HG02938 (cell line): ENCODE results near the gene EXTL1.

Experiments used
- ATAC-seq: cut with Tn5 transposase; IDR thresholded peaks from one replicate; pipeline ENCODE4 v1.9.1; 2021; ENCODE audit warnings: mild to moderate bottlenecking, moderate library complexity; ENCODE audit not compliant: unreplicated experiment

The EXTL1 gene

DNA sequence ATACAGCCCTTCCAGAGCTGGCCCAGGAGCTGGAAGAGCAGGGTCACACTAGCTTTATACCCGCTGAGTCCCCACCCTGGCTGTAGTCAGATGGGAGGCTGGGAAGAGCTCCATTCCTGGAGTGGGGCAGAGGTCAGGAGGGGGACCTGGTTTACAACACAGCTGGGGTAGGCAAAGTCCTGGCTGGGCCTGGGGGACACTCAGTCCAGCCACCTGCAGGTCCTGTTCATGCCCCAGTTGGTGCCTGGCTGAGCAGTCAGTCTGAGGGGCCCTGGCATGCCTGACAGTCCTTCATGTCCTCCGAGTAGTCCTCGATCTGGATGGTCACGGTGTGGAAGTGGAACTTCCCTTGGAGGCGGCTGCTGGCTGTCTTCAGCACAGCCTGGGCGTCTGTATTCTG lies 17.3 kb downstream of the EXTL1 start:
- ATAC-seq = no peak

DNA sequence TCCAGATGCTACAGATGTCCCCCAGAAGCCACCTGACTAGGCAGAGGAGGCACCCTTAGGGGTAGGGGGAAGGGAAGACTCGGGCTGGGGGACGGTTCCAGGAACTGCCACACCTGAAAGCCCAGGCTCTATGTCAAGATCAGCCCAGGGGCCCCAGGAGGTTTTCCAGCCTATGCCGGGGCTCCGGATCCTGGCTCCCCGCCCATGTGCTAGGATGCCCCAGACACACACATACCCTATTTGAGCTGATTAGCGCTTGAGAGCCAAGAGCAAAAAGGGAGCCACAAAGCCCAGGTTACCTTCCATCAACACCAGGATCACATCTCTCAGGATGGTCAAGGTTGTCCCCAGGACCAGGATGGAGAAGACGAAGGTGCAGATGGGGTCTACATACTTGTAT lies 19.8 kb downstream of the EXTL1 start:
- ATAC-seq = no peak

DNA sequence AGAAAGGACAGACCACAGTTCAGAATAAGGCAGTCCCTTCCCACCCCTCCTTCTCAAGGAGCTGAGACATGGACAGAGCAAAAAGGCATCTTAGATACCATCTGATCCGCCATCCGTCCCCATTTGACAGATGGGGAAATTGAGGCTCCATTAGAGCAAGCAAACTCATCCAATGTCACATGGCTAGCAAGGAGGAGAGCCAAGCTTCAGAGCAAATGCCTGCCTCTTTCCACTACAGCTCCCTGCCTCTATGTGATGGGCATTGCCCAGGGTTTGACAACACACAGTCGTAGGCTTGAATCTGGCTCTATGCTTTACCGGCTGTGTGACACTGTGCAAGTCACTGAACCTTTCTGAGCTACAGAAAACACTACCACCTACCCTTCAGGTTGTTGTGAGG lies 20.4 kb downstream of the EXTL1 start:
- ATAC-seq = no peak

DNA sequence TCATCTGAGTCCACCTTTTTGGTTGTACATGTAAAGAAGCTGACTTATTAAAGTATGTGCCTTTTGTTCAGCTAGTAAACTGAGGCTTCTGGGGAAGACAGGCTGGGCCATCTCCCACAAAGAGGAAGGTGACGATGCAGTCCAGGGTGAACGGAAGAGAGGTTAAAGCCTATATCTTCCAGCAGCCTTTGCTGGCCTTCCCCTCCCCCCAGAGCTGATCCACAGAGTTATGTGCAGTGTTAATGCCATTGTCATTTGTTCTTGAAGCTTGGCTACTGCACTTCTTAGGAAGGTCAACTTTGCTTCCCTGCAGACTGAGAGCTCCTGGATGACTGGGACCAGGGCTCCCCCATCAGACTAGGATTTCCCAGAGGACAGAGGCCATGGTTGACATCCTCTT lies 22.2 kb downstream of the EXTL1 start:
- no peak for ATAC-seq

GRCh38 chr1:26044414-26044813 lies 22.8 kb downstream of the EXTL1 start:
- no peak for ATAC-seq

- ATAC-seq = no peak
These were observed 23.6 kb downstream of the EXTL1 start for GRCh38 chr1:26044971-26045721.

GRCh38 chr1:26045722-26046245 lies 24.2 kb downstream of the EXTL1 start, which contains the start of gene SLC30A2:
Gene SLC30A2, minus strand, starts transcription at chr1:26046118. Its CDS starts 222 bp downstream, at chr1:26045896.
- no peak for ATAC-seq

DNA sequence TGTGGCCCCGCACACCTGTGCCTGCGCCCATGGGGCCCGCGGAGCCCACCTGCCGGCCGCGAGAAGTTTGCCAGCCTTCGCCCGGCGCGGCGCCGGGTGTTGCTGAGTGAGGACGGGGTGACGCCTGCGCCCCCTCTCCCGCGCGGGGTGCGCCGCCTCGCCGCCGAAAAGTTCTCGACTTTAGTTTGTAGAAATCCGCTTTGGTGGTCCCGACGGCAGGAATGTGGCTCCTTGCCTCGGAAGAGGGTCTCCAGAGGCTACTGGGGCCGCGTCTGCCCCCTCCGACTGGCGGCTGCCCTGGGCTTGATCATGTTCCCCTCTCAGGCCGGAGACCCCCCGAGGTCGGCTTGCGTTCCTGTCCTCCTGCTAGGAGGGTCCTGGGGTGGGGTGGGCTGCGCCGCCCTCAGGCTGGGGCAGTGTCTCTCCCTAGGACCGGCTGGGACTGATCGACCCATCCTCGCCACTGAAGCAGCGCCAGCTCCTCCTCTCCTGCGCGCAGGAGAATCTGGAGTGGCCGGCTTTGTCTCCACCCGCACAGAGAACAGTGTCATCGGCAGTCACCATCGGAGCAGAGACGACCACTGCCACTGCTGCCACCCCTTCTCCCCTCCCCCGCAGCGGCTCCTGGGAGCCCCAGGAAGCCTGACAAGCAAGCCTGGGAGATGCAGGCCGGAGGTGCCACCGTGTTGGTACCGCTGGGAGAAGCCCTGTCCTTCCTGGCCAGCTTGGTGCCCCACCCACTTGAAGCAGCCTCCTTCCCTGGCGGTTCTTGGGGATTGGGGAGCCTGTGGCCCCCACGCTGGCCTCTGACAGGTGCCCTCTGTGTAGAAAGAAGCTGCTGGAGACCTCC lies 24.9 kb downstream of the EXTL1 start:
- no peak for ATAC-seq

DNA sequence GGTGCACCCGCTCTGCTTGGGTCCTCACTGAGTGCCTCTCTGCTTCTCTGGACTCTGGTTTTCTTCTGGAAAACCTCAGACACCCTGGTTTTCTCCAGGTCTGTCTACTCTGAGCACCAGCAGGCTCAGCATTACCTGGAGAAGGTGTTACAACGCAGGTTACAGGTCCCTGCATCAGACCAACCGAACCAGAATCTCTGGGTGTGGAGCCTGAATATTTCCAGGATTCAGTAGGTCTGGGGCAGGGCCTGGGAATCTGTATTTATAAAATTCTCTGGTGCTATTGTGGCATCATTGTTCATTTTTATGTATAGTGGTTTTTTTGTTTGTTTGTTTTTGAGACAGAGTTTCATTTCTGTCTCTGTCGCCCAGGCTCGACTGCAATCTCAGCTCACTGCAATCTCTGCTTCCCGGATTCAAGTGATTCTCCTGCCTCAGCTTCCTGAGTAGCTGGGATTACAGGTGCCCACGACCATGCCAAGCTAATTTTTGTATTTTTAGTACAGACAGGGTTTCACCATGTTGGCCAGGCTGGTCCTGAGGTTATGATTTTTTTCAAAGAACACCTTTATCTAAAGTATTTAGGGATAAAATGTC lies 25.8 kb downstream of the EXTL1 start:
- no peak for ATAC-seq

- ATAC-seq = no peak
These were observed 28.1 kb downstream of the EXTL1 start for GRCh38 chr1:26049531-26050247.

DNA sequence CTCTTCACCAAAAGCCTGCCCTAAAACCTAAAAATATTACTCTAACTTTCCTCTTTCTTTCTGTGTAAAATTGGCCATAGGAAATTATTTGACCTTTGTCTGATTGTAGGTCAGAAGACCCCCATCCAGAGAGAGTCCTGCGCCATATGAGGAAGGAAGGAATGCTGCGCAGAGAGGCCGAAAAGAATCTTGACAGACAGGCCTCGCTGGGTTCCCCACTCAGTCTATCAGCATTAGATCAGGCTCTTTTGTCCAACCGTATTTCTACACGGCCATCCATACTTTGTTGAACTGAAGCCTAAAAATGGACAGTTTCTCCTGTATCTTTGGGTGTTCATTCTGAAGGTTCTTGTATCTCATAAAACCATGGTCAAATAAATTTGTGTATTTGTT lies 28.7 kb downstream of the EXTL1 start:
- no peak for ATAC-seq

GRCh38 chr1:26053718-26054560 lies 32.4 kb downstream of the EXTL1 start:
- no peak for ATAC-seq

- ATAC-seq = no peak
These were observed 33.5 kb downstream of the EXTL1 start for GRCh38 chr1:26055041-26055440.

DNA sequence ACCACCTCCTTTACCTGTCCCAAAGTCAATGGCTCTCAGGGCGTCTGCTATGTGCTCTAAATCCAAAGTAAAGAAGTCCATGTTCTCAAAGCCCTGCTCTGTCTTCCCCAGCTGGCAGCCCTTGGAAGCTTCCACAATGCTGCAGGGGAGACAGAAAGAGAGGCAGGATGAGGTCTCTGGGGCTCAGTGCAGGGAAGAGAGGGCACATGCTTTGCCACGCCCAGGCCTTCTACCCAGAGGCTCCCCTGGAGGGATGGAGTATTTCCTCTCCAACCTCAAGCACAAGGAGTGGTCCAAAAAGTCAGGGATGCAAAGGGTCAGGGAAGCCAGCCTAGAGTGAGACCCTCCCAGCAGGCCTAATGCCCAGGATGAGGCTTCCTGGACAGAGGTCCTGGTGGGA lies 35.6 kb downstream of the EXTL1 start:
- no peak for ATAC-seq

GRCh38 chr1:26058052-26058595 lies 36.5 kb downstream of the EXTL1 start:
- no peak for ATAC-seq

DNA sequence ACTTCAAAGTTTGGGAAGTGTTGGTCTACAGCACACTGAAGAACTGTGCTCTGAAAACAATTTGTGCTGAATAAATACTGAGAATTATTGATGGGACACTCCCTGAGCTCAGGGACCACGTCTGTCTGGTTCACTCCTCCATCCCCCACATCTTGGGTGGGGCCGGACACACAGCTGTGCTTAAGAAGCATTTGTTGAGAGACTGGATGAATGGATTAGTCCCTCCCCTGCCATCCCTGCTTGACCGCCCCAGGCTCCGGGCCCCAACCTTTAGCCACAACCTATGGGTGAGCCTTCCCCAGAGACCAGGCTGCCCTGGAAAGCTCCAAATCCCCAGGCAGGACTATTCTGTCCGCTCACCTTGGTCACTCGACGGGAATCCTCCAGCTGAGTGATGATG lies 38.3 kb downstream of the EXTL1 start:
- no peak for ATAC-seq

DNA sequence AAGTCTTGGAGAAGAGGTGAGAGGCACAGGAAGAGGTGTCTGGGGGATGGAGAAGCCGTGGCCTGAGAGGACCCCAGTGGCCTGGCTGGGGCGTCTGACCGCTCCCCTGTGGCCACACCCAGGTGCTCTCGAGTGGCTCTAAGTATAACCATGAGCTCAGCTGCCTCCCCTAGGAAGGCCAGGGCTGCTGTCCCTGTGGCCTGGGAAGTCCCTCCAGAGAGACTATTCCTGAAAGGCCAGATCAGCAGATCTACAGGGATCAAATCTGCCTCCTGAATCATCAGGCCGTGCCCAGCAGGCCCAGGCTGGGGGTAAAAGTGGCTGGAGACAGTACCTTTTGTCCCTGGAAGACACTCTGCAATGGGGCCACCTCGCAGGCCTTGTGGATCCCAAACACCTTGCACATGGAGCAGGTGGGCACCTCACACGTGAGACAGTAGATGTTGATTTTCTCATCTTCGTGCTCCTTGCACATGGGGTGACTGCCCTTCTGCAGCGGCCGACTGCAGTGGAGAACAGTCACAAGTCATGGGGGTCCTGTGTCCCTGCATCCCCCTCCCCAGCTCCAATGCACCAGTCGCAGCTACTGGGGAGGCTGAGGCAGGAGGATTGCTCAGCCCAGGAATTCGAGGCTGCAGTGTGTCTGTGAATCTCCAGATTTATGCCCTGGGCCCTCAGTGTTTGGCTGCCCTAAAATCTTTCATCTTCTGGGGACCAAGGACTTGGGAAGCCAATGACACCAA lies 39.4 kb downstream of the EXTL1 start:
- ATAC-seq = no peak

DNA sequence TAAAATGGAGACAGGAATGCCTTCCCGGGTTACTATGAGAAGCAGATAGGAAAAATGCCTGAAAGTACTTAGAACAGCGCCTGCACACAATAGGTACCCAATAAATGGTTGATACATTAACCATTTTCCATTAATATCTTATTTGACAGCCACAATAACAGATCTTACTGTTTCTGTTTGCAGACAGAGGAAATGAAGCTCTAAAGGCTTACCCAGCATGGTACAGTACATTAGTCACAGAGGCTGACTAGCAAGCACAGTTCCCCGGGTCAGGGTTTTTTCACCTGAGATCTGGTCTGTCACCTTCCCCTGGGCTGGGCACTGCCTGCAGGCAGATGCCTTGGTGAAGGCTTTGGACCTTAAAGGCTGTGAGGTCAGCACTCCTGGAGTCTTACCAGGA lies 43.0 kb downstream of the EXTL1 start:
- no peak for ATAC-seq

GRCh38 chr1:26066160-26066559 lies 44.6 kb downstream of the EXTL1 start:
- no peak for ATAC-seq
